GM18519 (cell line): ENCODE data around the gene OS9.

Experiments used
- ATAC-seq: cut with Tn5 transposase; IDR thresholded peaks from one replicate; pipeline ENCODE4 v1.9.1; 2021; ENCODE audit warnings: mild to moderate bottlenecking, moderate library complexity; ENCODE audit not compliant: unreplicated experiment, low FRiP score

Gene OS9

GRCh38 chr12:57750561-57751431, 56.9 kb downstream of the OS9 start:
- no peak for ATAC-seq

GRCh38 chr12:57751432-57751787, 57.5 kb downstream of the OS9 start:
- ATAC-seq: no peak

DNA sequence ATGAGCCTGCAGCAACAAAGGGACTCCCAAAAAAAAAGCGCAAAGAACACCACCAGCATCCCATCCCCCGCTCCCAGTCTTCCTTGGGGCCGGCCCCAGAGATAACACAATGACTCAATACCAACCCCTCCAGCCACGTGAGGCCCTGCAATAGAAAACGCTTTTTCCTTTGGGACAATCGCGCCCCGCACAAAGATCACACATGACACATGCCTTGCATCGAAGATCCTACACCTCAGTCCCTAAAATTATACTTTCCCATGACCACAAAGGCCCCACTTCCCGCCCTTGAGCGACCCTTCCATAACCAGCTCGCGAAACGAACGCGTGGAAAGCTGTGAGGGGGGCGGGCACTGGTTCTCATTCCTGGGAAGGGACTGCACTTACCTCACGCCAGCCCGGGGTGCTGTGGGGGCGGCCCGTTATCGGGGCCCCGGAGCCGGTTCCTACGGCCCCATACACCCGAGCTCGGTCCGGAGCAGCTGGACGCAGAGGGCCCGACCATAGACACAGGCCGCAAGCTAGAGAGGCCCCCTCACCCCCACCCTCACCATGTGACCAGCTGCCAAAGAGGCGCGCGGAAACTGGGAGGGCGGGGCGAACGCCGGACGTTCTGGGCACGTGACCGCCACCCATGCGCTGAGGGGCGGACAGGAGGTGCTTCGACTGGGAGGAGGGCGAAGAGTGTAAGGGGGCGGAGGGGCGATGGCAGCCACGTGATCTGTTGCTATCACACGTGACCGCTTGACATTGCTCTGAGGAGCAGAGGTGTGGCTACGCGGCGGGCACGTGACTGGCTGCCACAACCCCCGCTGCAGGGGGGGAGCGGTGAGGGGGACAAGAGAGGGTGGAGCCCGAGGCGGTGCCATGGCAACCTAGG, 58.1 kb downstream of the OS9 start, which contains the start of gene CDK4:
TSS of gene CDK4 (minus strand) at position 523 of the 880 bp plus-strand sequence. CDS start 593 bp downstream, outside the sequence.
- ATAC-seq: peak; percentile 62

DNA sequence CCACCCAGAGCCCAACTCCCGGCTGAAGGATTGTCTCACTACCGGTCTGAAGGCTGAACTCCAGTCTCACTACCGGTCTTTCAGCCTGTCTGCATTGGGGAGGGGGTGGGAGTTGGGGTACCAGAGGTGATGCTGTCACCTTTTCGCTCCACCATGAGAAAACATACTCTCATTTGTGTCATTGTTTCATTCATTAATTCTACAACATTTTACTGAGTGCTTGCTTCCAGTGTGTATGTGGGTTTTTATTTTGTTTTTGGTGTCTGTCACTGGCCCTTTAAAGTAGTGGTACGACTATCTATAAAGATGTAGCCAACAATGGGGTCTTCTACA, 58.7 kb downstream of the OS9 start:
- no peak for ATAC-seq

- ATAC-seq: no peak
Measured at GRCh38 chr12:57753756-57754337, 59.9 kb downstream of the OS9 start.

- ATAC-seq: peak; percentile 31
Measured at GRCh38 chr12:57754411-57755193, 60.7 kb downstream of the OS9 start, which contains the start of gene MARCHF9. Gene MARCHF9, plus strand, starts transcription at chr12:57755103. Its CDS starts 426 bp downstream, at chr12:57755529.

DNA sequence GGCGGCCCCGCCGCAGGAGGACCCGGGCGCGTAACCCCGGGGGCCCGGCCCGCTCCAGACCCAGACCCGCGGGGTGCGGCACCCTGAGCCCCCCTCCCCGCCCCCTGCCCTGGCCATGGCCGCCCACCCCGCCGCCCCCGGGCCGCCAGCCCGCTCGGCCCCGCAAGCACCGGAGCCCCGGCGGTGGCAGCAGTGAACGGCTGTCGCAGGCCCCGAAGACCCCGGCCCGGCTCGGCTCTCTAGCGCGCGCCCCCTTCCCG, 61.2 kb downstream of the OS9 start:
- no peak for ATAC-seq

DNA sequence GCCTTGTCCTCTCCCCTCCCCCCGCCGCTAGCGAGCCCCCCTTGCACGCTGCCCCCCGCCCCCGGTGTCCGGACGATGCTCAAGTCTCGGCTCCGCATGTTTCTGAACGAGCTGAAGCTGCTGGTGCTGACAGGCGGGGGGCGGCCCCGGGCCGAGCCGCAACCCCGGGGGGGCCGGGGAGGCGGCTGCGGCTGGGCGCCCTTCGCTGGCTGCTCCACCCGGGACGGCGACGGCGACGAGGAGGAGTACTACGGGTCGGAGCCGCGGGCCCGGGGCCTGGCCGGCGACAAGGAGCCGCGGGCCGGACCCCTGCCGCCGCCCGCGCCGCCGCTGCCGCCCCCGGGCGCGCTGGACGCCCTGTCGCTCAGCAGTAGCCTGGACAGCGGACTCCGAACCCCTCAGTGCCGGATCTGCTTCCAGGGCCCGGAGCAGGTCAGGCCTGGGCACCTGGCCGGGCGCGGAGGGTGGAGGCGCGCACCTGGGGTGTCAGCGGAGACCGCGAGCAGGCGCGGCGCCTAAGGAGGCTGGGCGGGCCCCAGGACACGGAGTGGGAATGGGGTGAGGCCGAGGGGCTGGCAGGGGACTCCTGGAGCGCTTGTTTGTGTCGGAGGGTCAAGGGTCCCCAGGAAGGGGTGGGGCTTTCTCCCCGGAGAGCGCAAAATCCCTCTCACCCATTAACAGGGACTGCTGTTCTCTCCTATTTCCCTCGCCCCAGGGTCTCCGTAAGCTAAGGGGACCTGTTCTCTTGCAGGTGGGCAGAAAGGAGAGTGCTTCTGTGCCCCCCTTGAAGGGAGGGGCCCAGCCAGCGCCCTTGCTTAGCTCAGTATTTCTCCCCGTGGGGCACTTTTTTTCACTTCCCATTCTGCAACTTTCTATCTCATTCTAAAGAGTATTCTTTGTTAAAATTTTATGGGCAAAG, 61.8 kb downstream of the OS9 start:
- no peak for ATAC-seq

- ATAC-seq: no peak
Measured at GRCh38 chr12:57756406-57757341, 62.7 kb downstream of the OS9 start.

- no peak for ATAC-seq
Measured at GRCh38 chr12:57757771-57758170, 63.8 kb downstream of the OS9 start.

GRCh38 chr12:57758552-57759359, 64.8 kb downstream of the OS9 start:
- no peak for ATAC-seq

- peak; percentile 30 for ATAC-seq
Measured at GRCh38 chr12:57759360-57759980, 65.5 kb downstream of the OS9 start.

DNA sequence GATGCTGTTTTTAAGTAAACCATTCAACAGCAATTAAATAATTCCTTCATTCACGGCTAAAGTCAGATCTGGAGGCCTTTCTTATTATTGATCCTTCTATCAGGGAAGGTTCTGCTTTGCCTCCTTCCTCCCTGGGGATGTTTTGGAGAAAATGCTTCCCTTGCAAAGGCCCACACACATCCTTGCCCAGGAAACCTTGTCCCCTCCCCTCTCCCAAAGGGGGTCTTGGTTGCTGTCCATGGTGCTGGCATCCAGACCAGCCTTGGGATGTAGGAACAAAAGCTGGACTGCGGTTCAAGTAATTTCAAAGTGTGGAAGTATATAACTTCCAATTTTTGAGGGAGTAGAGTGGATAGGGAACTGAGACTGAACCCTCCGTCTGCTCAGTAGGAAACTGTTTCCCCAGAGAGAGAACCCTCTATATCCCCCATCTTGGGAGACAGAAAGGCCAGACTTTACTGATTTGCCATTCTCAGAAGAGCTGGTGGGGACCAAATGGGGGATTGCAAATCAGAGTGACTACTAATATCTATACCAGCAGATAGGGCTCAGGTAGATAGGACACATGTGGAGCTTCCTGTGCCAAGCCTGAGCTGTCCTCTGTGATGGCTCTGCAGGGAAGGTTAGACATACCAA, 66.5 kb downstream of the OS9 start:
- no peak for ATAC-seq

GRCh38 chr12:57761391-57761998, 67.6 kb downstream of the OS9 start:
- no peak for ATAC-seq

DNA sequence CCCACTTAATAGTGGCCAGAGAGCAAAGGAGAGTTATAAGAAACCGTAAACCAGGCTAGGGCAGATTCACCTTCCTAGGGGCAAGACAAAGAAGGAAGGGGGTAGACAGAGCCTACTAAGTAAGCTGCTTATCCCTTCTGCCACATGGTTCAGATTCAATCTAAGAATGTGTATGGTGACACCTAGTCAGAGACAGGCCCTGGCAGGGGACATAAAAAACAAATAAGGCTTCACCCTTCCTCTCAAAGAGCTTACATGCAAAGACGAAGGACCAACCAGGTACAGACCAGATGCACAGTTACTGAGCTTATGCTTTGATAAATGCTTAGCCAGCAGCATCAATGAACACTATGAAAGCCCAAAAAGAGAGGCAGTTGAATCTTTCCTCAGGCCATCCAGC, 68.5 kb downstream of the OS9 start:
- no peak for ATAC-seq

DNA sequence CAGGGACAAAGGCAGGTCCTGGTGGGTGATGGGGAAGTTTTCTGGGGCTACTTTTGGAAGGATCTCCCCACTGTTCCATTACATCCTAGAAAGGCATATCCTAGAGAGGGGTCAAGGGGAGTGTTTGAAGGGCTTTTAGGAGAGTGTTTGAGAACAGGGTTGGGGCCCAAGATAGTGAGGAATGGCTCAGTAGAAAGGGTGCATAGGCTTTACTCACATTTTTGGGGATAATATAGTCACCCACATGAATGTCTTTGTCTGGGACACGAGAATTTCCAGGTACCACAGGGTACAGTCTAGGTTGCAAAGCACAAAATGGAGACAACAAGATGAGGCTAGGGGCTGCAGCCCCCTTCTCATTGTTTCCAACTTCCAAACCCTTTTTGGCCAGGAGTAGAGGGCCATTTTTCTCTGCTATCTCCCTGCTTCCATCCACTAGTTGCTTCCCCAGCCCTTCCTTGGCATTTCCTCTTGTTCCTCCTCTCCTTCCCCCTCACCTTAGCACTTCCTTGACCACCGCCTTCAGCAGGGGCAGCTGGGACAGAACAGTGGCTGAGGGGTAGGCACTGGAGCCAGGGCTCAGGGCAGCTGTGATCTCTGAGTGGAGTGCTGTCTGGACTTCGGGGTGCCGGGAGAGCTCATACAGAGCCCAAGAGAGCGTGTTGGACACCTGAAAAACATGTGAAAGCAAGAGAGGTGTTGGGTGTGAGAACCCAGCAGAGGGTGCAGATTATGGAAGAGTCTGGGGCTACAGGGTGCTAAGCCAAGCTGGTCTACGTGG, 70.1 kb downstream of the OS9 start:
- ATAC-seq: no peak
